Medulla oblongata (tissue), 1 donor: ENCODE results near the gene ACVR1.
"Not testable (repeated sequence)": the region's sequence is repeated elsewhere in the genome, so short reads cannot be mapped to it uniquely, and the experiment has no call there.

Source experiments
- DNase-seq: peaks from one replicate; pipeline ENCODE4 v3.0.0-alpha.2; 2015; ENCODE audit errors: extremely low spot score

Gene ACVR1

DNA sequence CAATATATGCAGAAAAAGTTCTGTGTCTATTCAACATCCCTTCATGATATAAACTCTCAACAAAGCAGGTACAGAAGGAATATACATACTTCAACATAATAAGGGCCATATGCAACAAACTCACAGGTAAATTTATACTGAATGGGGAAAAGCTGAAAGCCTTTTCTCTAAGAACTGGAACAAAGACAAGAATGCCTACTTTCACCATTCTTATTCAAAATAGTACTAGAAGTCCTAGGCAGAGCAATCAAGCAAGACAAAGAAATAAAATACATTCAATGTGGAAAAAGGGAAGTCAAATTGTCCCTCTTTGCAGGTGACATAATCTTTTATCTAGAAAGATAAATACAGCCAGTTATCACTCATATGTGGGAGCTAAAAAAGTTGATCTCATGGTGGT, 116.3 kb downstream of the ACVR1 start:
- DNase-seq: no peak

DNA sequence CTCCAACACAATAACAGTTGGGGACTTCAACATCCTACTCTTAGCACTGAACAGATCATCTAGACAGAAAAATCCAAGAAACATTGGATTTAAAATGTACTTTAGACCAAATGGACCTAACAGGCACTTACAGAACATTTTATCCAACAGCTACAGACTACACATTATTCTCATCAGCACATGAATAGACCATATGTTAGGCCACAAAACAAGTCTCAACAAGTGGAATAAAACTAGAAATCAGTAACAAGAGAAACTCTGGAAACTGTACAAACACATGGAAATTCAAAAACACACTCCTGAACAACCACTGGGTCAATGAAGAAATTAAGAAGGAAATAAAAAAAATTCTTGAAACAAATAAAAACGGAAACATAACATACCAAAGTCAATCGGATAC, 117.5 kb downstream of the ACVR1 start:
- DNase-seq: no peak

DNA sequence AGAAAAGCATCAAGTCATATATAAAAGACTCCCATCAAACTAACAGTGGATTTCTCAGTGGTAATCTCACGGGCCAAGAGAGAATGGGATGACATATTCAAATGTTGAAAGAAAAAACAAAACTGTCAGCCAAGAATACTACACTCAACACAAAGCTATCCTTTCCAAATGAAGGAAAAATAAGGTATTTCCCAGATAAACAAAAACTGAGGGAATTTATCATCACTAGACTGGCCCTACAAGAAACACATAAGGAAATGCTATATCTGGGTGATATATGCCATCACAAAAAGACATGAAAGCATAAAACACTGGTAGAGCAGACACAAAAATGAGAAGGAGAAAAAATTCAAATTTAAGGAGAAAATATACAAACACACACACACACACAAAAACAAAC, 118.6 kb downstream of the ACVR1 start:
- no peak for DNase-seq

DNA sequence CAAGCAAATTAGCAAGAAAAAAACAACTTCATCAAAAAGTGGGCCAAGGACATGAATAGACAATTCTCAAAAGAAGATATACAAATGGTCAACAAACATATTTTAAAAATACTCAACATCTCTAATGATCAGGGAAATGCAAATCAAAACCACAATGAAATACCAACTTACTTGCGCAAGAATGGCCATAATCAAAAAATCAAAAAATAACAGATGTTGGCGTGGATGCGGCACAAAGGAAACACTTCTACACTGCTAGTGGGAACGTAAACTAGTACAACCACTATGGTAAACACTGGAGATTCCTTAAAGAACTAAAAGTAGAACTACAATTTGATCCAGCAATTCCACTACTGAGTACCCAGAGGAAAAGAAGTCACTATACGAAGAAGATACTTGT, 119.7 kb downstream of the ACVR1 start:
- DNase-seq: not testable (repeated sequence)

DNA sequence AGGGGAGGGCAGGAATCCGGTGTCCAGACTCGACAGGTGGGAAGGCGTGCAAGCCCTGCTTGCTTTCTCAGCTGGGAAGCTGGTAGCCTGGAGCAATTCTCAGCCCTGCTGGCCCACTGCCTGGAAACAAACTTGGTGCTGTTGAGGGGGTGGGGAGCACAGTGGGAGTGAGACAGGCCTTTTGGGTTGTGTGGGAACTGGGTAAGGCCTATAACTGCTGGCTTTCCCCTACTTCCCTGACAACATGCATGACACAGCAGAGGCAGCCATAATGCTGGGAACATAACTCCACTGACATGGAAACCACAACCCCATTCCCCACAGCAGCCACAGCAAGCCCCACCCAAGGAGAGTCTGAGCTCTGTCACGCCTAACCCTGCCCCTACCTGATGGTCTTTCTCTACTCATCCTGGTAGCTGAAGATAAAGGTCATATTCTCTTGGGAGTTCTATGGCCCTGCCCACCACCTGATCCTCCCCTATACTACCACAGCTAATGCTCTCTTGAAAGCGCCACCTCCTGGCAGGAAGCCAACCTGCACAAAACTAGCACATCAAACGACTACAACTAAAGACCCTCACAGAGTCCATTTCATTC, 124.6 kb downstream of the ACVR1 start:
- no peak for DNase-seq

DNA sequence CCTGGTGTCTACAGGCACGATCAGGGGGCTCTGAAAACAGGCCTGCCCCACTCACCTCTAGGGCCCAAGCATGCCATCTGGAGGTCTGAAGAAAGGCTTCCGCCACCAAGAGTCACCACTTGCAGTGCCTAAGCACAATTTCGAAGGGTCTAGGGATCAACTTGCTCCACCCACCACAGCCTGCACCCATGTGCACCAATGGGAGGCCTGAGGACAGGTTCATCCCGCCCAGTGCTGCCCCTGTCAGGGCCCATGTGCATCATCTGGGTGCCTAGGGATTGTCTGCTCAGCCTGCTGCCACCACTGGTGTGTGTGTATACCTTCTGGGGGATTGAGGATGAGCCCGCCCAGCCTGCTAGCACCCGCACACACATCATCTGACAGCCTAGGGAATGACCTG, 126.4 kb downstream of the ACVR1 start:
- no peak for DNase-seq

DNA sequence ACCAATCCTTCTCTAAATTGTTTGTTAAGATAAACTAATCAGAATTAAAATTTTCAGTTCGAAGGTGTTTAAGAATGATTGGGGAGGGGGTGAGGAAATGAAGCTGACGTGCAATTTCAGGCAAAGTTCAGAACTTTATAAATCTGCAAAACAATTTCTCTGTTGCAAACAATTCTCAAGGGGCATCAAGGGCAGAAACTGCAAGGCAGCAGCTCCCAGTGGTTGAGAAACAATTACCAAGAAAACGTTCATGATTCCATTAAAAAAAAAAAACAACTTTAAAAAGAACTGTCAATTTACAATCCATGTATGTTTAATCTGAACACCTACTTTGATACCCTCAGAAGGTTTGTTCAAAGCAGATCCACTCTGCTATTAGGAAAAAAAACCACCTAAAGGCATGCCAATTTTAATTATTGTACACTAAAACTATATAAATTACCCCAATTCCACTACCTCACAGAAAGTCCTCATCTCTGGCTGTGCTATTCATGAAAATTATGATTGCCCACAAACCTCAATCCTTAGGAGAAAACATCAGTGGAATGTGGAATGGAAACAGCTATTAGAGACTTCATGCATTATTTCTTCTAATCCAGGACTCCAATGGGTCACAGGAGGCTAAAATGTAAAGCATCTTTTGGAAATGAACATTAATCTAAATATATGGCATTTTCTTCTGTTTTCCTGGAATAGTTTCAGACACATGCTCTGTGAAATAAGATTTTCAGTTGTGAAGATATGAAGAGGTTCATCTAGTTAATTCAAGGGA, 127.6 kb downstream of the ACVR1 start:
- no peak for DNase-seq

DNA sequence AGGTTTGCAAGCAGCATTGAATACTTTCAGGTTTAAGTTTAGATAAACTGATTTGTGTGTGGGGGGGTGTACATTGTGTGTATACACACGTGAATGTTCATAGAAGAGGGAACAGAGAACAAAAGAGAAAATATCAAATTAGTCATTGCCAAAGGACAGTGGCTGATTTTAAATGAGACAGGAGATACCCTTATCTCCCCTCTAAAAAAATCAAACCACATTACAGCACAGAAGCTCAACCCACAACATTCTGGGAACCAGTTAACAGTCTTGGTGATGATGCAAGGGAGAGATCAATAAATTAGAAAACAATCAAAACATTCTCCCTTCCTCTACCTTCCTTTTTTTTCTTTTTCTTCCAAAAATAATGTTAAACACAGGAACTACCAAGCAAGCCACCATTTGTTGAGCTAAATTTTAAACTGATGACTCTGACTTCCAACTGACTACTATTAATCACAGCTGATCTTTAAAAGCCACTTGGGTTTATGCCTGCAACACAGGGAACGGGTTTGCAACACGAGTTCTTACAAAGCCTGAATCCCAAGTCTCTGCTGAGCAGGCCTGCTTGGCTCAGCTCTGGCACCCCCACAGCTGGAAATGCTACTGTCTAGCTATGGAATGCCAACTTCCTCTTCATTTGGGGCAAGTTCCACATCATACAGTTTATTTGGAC, 128.3 kb downstream of the ACVR1 start:
- DNase-seq: peak; percentile 8

DNA sequence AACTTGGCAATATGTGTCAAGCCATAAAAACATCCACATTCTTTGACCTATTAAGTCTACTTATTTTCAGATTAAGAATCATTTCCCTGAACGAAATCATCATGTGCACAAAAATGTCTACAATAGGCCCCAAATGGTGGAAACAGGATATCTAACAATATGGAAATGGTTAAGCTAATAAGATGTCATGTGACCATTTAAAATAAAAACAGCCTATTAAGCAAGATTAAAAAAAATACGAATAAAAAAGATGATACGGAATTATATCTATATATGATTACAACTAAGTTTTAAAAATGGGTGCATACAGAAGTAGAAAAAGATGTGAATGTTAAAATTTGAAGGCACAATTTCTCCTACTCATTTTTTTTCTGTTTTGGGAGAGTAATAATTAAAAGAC, 128.8 kb downstream of the ACVR1 start:
- DNase-seq: no peak

DNA sequence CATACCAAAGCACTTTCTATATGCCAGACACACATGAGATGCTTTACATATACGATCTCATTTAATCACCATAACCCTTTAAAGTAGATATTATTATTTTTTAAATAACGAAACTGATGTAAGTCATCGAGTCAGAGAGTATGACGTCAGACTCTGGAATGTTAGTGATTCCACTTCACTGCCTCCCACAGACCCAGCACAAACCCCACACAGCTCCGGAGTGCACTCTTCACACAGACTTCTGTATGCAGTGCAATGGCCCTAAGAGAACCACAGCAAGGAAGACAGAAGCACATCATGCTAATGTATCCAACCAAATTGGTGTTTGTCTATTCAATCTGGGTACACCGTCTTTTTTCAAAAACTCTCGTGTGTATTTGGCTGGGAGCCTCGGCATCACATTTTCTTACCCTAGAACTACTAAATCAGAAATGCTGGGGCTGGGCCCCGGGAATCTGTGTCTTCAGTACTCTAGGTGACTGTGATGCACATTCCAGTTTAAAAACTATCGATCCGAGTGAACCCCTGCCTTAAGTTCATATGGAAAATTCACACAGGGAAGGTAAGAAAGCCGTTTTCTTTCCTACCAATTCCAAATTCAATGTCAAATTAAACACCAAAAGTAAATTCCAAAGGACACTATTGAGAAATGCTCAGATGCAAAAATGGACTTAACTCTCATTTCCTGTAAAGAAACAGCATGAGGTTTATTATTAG, 129.7 kb downstream of the ACVR1 start:
- DNase-seq: no peak

DNA sequence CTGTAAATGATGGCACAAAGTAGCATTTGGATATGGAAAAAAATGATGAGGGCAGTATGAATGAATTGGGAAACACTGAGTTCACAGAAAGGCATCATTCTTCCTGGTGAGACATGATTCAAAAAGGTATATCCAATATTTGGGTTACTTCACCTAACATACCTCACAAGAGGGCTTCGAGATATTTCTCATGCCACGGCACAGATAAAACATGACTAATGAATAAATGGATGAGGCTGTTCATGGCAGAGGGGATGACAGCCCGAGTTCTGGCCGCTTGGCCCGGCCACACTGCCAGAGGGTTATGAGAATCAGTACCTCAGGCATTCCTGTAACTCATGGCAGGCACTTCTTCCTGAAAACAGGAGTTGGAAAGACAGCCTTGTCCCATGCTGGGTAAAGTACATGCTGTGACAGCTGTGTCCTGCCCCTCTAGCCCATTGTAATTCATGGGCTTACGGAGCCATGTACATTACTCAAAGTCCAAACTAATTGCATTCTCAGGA, 131.5 kb downstream of the ACVR1 start:
- no peak for DNase-seq

DNA sequence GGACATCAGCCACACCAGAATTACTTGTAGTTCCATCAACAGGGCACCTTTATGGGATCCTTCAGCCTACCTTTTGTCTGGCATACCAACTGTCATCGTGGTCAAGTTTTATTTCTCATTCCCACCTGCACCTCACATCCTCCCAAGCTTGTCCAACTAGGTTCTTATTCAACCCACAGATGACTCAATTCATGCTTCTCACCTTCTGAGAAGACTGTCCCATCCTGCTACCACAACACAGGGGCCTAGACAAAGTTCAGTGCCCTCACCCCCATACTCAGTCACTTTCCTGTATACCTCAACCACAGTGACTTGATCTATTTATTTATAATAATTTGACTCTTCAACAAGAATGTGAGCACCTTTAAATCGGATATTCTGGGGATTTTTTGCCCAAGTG, 133.1 kb downstream of the ACVR1 start:
- DNase-seq: no peak

DNA sequence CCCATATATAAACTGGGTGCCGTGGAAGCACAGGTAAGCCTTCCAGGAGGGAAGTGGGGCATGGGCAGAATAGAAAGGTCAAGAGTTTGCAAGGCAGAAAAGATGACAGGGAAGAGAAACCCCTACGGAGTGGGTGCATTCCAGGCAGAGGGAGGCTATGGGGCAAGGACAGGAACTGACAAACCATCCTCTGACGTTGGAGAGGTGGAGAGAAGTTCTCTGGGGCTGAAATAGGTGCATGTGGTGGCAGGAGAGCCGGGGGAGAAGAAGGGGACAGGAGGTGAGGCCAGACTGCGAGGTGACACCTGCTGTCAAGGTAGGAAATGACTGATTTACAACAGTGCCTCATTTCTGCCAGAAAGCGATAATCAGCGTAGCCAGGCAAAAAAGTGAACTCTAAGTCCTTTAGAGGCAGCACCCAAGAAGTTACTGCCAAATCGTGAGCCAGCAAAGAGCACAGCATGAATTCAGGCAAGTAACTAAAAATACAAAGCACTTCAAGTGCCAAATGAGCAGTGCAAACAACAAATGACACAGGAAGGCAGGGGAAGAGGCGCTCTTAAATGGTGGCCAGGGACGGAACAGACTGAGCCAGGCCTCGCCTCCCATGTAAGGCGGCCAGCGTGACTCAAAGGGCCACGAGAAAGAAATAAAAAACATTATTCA, 134.2 kb downstream of the ACVR1 start:
- no peak for DNase-seq

DNA sequence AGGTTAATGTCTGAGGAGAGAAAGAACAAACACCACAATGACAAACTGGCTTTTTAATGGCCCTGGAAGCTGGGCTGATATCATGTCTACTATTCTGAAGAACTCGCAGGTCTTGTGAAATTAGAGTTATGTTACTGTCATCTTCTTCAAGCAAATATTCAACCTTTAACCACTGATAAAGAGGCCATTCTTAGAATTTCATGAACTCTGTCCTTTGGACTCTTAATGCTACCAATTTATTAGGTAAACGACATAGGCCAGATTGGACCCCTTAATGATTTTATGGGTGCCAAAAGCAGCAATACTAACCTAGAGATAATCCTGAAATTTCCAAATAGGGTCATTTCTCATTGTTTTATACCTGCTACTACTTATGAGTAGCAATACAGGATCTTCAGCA, 138.5 kb downstream of the ACVR1 start:
- no peak for DNase-seq

DNA sequence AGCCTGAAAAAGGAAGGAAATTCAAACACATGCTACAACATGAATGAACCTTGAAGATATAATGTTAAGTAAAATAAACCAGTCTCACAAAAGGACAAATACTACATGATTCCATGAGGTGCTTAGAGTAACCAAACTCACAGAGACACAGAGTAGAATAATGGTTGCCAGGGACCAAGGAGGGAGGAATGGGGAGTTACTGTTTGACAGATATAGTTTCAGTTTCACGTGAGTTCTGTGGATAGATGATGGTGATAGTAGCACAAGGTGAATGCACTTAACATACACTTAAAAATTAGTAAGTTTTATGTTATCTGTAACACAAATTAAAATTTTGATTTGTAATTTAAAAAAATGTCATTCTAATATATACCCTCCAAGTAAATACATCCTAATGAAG, 140.6 kb downstream of the ACVR1 start:
- no peak for DNase-seq

DNA sequence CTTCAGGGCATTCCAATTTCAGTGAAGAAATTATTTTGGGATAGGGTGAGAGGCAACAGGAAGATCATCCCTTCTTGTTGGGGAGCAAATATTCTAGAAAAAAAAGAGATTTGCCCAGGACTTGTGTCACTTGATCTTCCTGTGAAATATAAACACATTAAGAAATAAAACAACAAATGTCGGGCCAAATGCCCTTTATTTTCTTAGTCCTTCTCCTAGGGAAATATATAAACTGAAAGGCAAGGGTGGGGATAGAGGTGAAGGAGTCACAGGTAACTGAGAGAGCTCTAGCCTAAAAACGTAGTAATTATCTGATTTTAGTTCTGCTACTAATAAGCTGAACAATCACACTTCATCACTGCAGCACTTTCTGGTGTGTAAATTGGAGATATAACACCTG, 142.9 kb downstream of the ACVR1 start:
- no peak for DNase-seq

DNA sequence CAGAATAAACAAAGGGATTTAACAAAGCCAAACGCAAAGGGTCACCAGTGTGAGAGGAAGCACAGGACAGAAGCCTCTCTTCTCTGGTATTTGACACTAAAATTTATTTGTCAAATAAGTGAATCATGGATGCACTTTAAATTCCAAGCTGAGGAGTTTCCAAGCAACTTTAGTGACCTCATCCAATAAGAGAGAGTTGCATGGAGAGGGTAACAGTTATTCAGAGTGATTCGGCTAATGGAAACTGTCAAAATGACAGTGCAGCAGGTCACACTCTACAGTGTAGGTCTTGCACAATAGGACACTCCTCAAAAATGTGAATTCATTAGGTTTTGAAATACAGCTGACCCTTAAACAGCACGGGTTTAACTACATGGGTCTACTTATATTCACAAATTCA, 143.5 kb downstream of the ACVR1 start:
- DNase-seq: no peak

DNA sequence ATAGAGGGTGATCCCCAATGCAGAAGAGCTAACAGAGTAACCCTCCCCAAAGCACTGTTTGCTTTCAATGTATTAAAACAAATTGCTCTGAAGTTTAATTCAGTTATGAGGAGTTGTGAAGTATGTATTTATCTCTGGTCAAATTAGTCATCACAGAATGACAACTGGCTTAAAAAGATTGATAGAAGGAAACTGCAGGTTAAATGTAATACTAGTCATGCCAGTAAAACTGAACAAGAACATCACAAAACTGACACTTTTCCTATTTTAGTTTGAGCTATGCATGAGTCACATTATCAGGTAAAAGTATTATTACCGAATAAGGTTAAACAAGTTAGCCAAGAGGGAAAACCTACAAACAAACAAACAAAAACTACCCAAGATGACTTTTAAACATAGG, 148.4 kb downstream of the ACVR1 start:
- no peak for DNase-seq

DNA sequence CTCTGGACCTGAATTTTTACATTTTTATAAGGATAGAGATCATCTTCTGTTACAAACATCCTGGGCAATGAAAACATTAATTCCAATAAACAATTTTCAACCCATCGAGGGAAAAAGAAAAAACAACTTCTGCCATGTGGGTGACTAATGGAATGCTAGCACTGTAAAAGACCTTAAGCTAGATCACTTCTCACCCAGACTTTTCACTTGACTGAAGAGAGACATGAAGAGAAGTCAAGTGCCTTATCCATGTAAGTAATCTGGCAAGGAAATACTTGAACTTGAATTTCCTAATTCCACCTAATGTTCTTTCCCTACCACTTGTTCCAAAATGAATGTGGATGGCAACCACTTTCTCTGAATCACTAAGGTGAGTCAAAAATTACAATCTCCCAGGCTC, 149.2 kb downstream of the ACVR1 start:
- no peak for DNase-seq

DNA sequence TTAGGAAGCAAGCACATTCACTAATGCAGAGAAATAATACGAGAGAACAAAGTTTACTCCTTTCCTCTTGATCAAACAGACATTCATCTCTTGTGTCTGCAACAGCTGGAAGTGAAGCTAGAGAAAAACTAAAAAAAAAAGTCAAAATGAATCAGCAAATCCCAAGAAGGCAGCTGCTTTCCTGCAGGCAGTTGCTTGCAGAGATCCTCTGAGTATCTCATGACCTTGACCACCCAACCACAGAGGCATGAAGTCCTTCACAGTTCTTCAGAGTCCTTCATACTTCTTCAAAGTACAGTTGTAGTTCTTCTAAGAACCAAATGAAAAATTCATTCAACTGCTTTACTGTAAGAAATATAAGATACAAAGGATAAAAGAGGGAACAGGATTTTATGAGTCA, 150.3 kb downstream of the ACVR1 start:
- no peak for DNase-seq

DNA sequence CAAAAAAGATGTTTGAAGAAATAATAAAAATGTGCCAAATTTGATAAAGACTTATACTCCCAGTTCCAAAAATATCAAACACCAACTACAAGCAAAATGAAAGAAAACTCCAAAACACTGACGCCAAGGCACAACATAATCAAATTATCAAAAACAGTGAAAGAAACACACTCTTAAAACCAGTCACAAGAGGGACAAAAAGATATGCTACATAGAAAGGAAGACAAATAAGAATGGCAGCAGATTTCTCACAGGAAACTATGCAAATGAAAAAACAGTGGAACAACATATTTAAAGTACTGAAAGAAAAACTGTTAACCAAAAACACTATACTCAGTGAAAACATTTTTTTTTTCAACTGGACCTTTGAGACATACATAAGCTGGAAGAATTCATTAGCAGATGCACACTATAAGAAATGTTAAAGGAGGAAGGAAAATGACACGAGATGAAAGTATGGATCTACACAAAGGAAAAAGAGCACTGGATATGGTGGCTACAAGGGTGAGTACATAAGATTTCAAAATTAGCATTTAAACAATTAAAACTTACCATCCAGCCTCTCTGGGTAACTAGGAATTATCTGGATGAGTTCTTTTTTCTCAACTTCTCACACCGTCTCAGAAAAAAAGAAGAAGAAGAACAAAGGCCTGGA, 153.4 kb downstream of the ACVR1 start:
- no peak for DNase-seq
